GM12878 (cell line): ENCODE data around the gene CALML5. TPM values are rescaled to one million over a fixed set of nuclear protein-coding genes. Genes with fewer than 3 reads are reported as not detected.

Experiments
- ATAC-seq: fragments of 200-7000 bp; cut with Tn5 transposase; 3 replicates; pipeline ENCODE4 v1.9.1; 2020; ENCODE audit warnings: mild to moderate bottlenecking, moderate library complexity
- BruUV-seq: library from RNA; stranded (reverse); fragments of 400-500 nt; replicated peaks from 2 replicates; lab custom pipeline; 2021; lab: Mats Ljungman, UMichigan
- CTCF ChIA-PET: fragments of 300-600 bp; sonication (Branson Sonifier 250); formaldehyde crosslinking; extraction: SDS; loops from one replicate; lab custom pipeline; 2021; ENCODE audit warnings: inconsistent platforms; lab: Yijun Ruan, JAX
- POLR2A ChIA-PET: fragments of 350-600 bp; formaldehyde crosslinking; extraction: SDS; loops from one replicate; lab custom pipeline; 2021; ENCODE audit warnings: inconsistent platforms; lab: Charles Lee
- RAD21 ChIA-PET: fragments of 300-600 bp; sonication (Branson Sonifier 250); formaldehyde crosslinking; loops from one replicate; lab custom pipeline; 2023; ENCODE audit warnings: antibody characterized with exemption; ENCODE audit not compliant: unreplicated experiment; lab: Charles Lee
- SMC1A ChIA-PET: fragments of 300-600 bp; sonication (Branson Sonifier 250); formaldehyde crosslinking; loops from one replicate; lab custom pipeline; 2023; ENCODE audit not compliant: unreplicated experiment, uncharacterized antibody; lab: Charles Lee
- DNase-seq: peaks from one replicate; pipeline ENCODE4 v3.0.0-alpha.2; 2011; ENCODE audit warnings: low read depth, low spot score
- FAIRE-seq: peaks from 3 replicates; lab custom pipeline; 2011; peaks lifted over from hg19 to GRCh38; lab: Jason Lieb, UNC
- H2AFZ ChIP-seq: 2 replicates; pipeline ENCODE4 v1.6.0; 2011; ENCODE audit warnings: low read depth, low read length, control low read depth; ENCODE audit not compliant: control insufficient read depth
- H3K27ac ChIP-seq: 2 replicates; pipeline ENCODE4 v1.5.1; 2011; ENCODE audit warnings: control low read depth; ENCODE audit not compliant: control insufficient read depth, insufficient read depth
- H3K27me3 ChIP-seq, 2 experiments: replicated peaks in 1 of 2; 2 replicates each; pipeline versions ENCODE4 v1.6.0 to v1.6.1; 2011; ENCODE audit warnings: low read length in 1 of 2; ENCODE audit not compliant: control insufficient read depth in 2 of 2, insufficient read depth in 2 of 2
- H3K36me3 ChIP-seq, 2 experiments: 2 replicates each; pipeline ENCODE4 v1.5.1; 2011; ENCODE audit warnings: low read length in 1 of 2; ENCODE audit not compliant: control insufficient read depth in 2 of 2, insufficient read depth in 2 of 2
- H3K4me1 ChIP-seq: 2 replicates; pipeline ENCODE4 v1.6.1; 2011; ENCODE audit warnings: mild to moderate bottlenecking, low read length, moderate library complexity, mixed read lengths; ENCODE audit not compliant: control insufficient read depth, insufficient read depth
- H3K4me2 ChIP-seq: 2 replicates; pipeline ENCODE4 v1.6.0; 2011; ENCODE audit warnings: control low read depth; ENCODE audit not compliant: control insufficient read depth, insufficient read depth
- H3K4me3 ChIP-seq: fragments of 200-600 bp; sonication (generic); 2 replicates; pipeline ENCODE4 v1.5.1; 2016
- H3K79me2 ChIP-seq: 2 replicates; pipeline ENCODE4 v1.6.0; 2011; ENCODE audit warnings: low read length; ENCODE audit not compliant: control insufficient read depth, insufficient read depth
- H3K9ac ChIP-seq: 2 replicates; pipeline ENCODE4 v1.8.0; 2011; ENCODE audit warnings: low read length, control low read depth, mixed read lengths; ENCODE audit not compliant: control insufficient read depth, insufficient read depth
- H3K9me3 ChIP-seq: replicated peaks from 3 replicates; pipeline ENCODE4 v1.5.1; 2011; ENCODE audit warnings: mild to moderate bottlenecking, low read length; ENCODE audit not compliant: control insufficient read depth, insufficient read depth
- H4K20me1 ChIP-seq: 2 replicates; pipeline ENCODE4 v1.6.0; 2011; ENCODE audit not compliant: control insufficient read depth, insufficient read depth
- CHD2 ChIP-seq: IDR thresholded peaks from 2 replicates; pipeline ENCODE4 v1.6.1; 2011; ENCODE audit warnings: low read depth, low read length, improper control_type of control experiment, borderline replicate concordance
- HDAC2 ChIP-seq: fragments of 200-600 bp; sonication (generic); IDR thresholded peaks from 2 replicates; pipeline ENCODE4 v1.6.1; 2017
- IRF4 ChIP-seq: IDR thresholded peaks from 2 replicates; pipeline ENCODE4 v1.6.1; 2011; ENCODE audit warnings: low read depth, low read length
- KDM1A ChIP-seq: fragments of 200-600 bp; sonication (generic); IDR thresholded peaks from 2 replicates; pipeline ENCODE4 v1.6.1; 2016; ENCODE audit warnings: borderline replicate concordance
- POLR2AphosphoS2 ChIP-seq: IDR thresholded peaks from 2 replicates; pipeline ENCODE4 v1.6.1; 2011; ENCODE audit warnings: low read depth, mild to moderate bottlenecking, low read length, improper control_type of control experiment, moderate library complexity
- RAD51 ChIP-seq: fragments of 450-650 bp; IDR thresholded peaks from 2 replicates; pipeline ENCODE4 v1.6.1; 2016; ENCODE audit warnings: moderate library complexity, mild to moderate bottlenecking, inconsistent platforms
- SMAD1 ChIP-seq: fragments of 450-650 bp; IDR thresholded peaks from 2 replicates; pipeline ENCODE4 v1.6.1; 2018; ENCODE audit warnings: mild to moderate bottlenecking, low read depth; ENCODE audit not compliant: partially characterized antibody
- SUPT20H ChIP-seq: IDR thresholded peaks from 2 replicates; pipeline ENCODE4 v1.6.1; 2011; ENCODE audit warnings: low read depth, mild to moderate bottlenecking, low read length, moderate library complexity, borderline replicate concordance; ENCODE audit not compliant: control insufficient read depth
- SUZ12 ChIP-seq: fragments of 200-600 bp; sonication (generic); IDR thresholded peaks from one replicate; pipeline ENCODE4 v1.6.1; 2018; ENCODE audit warnings: antibody characterized with exemption, mild to moderate bottlenecking; ENCODE audit not compliant: unreplicated experiment
- WRNIP1 ChIP-seq: IDR thresholded peaks from 2 replicates; pipeline ENCODE4 v1.6.1; 2011; ENCODE audit warnings: low read depth, low read length, improper control_type of control experiment, borderline replicate concordance
- ZNF592 ChIP-seq: fragments of 450-650 bp; IDR thresholded peaks from 2 replicates; pipeline ENCODE4 v1.6.1; 2017; ENCODE audit warnings: mild to moderate bottlenecking, moderate library complexity
- ZZZ3 ChIP-seq: IDR thresholded peaks from 2 replicates; pipeline ENCODE4 v1.6.1; 2011; ENCODE audit warnings: low read depth; ENCODE audit not compliant: control insufficient read depth, insufficient read length
- WGBS: methylation state at CpG from one replicate; pipeline ENCODE4 v1.1.6; 2016; ENCODE audit warnings: low lambda C conversion rate; ENCODE audit not compliant: insufficient replicate concordance, insufficient coverage; ENCODE audit errors: missing lambda C conversion rate; 5-methylcytosine and 5-hydroxymethylcytosine counted together
- in situ Hi-C: fragments of 300-500 bp; cut with MboI; formaldehyde crosslinking; loops from 9 replicates; pipeline ENCODE4 v1.14.3; 2018; ENCODE audit warnings: mixed read lengths
- intact Hi-C: fragments of 100-400 bp; cut with micrococcal nuclease; formaldehyde crosslinking; loops from one replicate; pipeline ENCODE4 v1.14.2; 2022; ENCODE audit not compliant: unreplicated experiment
- polyA plus RNA-seq, 11 experiments: library from polyadenylated mRNA; depleted of rRNA in 4 of 11; unstranded in 6 of 11; stranded (reverse) in 5 of 11; fragments of >200 nt; fragmentation: Nextera tagmentation in 4 of 11; fragmentation: Illumina TruSeq in 1 of 11; extraction: Ambion mirVana in 4 of 11; extraction: Trizol in 1 of 11; gene quantifications; 1 replicate in 1 of 11; 2 replicates in 10 of 11; pipeline versions ENCODE4 v1.2.1 to v1.2.3, GENCODE V29; 2011 to 2016; ENCODE audit warnings: inconsistent platforms in 2 of 11, missing spikeins in 2 of 11, low read depth in 1 of 11
- total RNA-seq, 4 experiments: library from RNA; depleted of rRNA in 3 of 4; stranded (reverse); fragments of >200 nt in 3 of 4; fragmentation: Illumina TruSeq in 1 of 4; extraction: Trizol in 1 of 4; gene quantifications; 2 replicates each; pipeline versions ENCODE4 v1.2.1 to v1.2.3, GENCODE V29; 2013 to 2021
- TF ChIP-seq, protein P1 (sequence below): fragments of 150-350 bp; IDR thresholded peaks from 2 replicates; pipeline ENCODE4 v1.6.1; 2014; ENCODE audit warnings: mild to moderate bottlenecking, low read depth, low read length

The CALML5 gene
- total and polyA plus RNA-seq, 10 of the 15 experiments (the other 5 are each of a cell fraction or from before 2014, with no cell fraction given) = not detected

- no peaks in the 10 kb centered on the region for H4K20me1 ChIP-seq
- intact Hi-C loops = no loop called here
- no peak for FAIRE-seq
- TF ChIP-seq HDAC2 (no peak), SUPT20H (no peak), CHD2 (no peak), KDM1A (no peak), SMAD1 (no peak), POLR2AphosphoS2 (no peak), RAD51 (no peak), ZZZ3 (no peak)
- no TSS peak for BruUV-seq
- H3K79me2 ChIP-seq = no peaks in the 10 kb centered on the region
- no peak overlapping the region for H3K9ac ChIP-seq
- H2AFZ ChIP-seq = no peak overlapping the region
- no peak for DNase-seq
- H3K27me3 ChIP-seq = no peaks in the 10 kb centered on the region; a peak in 3 of 4 replicates
- no peak overlapping the region for H3K4me2 ChIP-seq
- ChIA-PET CTCF (no interaction called here), RAD21 (no interaction called here), SMC1A (no interaction called here), POLR2A (no interaction called here)
- H3K27ac ChIP-seq = no peak overlapping the region
- WGBS = 0% methylated on average over 4 of the region's 4 CpGs
- H3K9me3 ChIP-seq = peaks cover 3% of the 10 kb centered on the region; the same call in 2 of the 3 replicates
- no peaks in the 10 kb centered on the region for H3K36me3 ChIP-seq
- H3K4me3 ChIP-seq = no peak overlapping the region
- H3K4me1 ChIP-seq = no peaks in the 10 kb centered on the region
- in situ Hi-C loops = no loop called here
- no peak for ATAC-seq
Observed at GRCh38 chr10:5492322-5492855, 7.0 kb downstream of the CALML5 start.

- H3K4me3 ChIP-seq = no peak overlapping the region
- no peak overlapping the region for H2AFZ ChIP-seq
- peaks cover 3% of the 10 kb centered on the region; the same call in 2 of the 3 replicates for H3K9me3 ChIP-seq
- ChIA-PET SMC1A (no interaction called here), POLR2A (no interaction called here), CTCF (no interaction called here), RAD21 (no interaction called here)
- H3K4me2 ChIP-seq = no peak overlapping the region
- 24% methylated on average over 7 of the region's 7 CpGs for WGBS
- no peaks in the 10 kb centered on the region for H3K79me2 ChIP-seq
- H3K27me3 ChIP-seq = peaks cover 0 to under 1% of the 10 kb centered on the region in 2 experiments; a peak in 3 of 4 replicates
- DNase-seq (no peak), ATAC-seq (no peak), FAIRE-seq (no peak)
- H3K36me3 ChIP-seq = no peaks in the 10 kb centered on the region
- intact Hi-C loops = no loop called here
- no peak overlapping the region for H3K27ac ChIP-seq
- no peaks in the 10 kb centered on the region for H4K20me1 ChIP-seq
- H3K4me1 ChIP-seq = no peaks in the 10 kb centered on the region
- BruUV-seq = no TSS peak
- in situ Hi-C loops = no loop called here
- no peak overlapping the region for H3K9ac ChIP-seq
- TF ChIP-seq, protein P1, sequence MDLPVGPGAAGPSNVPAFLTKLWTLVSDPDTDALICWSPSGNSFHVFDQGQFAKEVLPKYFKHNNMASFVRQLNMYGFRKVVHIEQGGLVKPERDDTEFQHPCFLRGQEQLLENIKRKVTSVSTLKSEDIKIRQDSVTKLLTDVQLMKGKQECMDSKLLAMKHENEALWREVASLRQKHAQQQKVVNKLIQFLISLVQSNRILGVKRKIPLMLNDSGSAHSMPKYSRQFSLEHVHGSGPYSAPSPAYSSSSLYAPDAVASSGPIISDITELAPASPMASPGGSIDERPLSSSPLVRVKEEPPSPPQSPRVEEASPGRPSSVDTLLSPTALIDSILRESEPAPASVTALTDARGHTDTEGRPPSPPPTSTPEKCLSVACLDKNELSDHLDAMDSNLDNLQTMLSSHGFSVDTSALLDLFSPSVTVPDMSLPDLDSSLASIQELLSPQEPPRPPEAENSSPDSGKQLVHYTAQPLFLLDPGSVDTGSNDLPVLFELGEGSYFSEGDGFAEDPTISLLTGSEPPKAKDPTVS = no peak
- TF ChIP-seq ZNF592 = no peak
- TF ChIP-seq WRNIP1 = no peak
- no peak for TF ChIP-seq SUZ12
- no peak for TF ChIP-seq IRF4
Observed at GRCh38 chr10:5491477-5491876, 7.9 kb downstream of the CALML5 start.
